Gastroesophageal sphincter (tissue), 4 donors: ENCODE results near the gene MYBPH. TPM values are rescaled to one million over a fixed set of nuclear protein-coding genes. Genes with fewer than 3 reads are reported as not detected.

Experiments
- ATAC-seq: fragments of 150-250 bp; one replicate; pipeline ENCODE4 v1.9.1; 2016; ENCODE audit warnings: mild to moderate bottlenecking, moderate library complexity
- H3K27ac ChIP-seq, 4 donors: fragments of 200-600 bp; sonication (generic) in 3 of 4; 1 replicate in 3 of 4; 2 replicates in 1 of 4; pipeline ENCODE4 v1.5.1; 2016 to 2019
- H3K27me3 ChIP-seq: fragments of 200-600 bp; sonication (generic); one replicate; pipeline ENCODE4 v1.5.1; 2019
- H3K36me3 ChIP-seq, 2 donors: fragments of 200-600 bp; sonication (generic); one replicate each; pipeline ENCODE4 v1.5.1; 2019; ENCODE audit warnings: control low read depth in 1 of 2
- H3K4me1 ChIP-seq, 3 donors: fragments of 200-600 bp; sonication (generic); 1 replicate in 2 of 3; 2 replicates in 1 of 3; pipeline ENCODE4 v1.5.1; 2016 to 2019; ENCODE audit warnings: control low read depth in 2 of 3
- H3K4me3 ChIP-seq, 2 donors: fragments of 200-600 bp; sonication (generic); one replicate each; pipeline ENCODE4 v1.5.1; 2019; ENCODE audit warnings: mild to moderate bottlenecking in 1 of 2, moderate library complexity in 1 of 2
- H3K9me3 ChIP-seq, 3 donors: fragments of 200-600 bp; sonication (generic); one replicate each; pipeline ENCODE4 v1.5.1; 2017 to 2019; ENCODE audit warnings: control low read depth in 2 of 3
- CTCF ChIP-seq, 4 experiments: fragments of 200-600 bp in 2 of 4; fragments of 450-650 bp in 2 of 4; sonication (generic) in 1 of 4; IDR thresholded peaks; one replicate each; pipeline ENCODE4 v1.5.1; 2017 to 2019; ENCODE audit warnings: antibody characterized with exemption in 4 of 4, mild to moderate bottlenecking in 2 of 4, moderate library complexity in 2 of 4
- EP300 ChIP-seq: sonication (generic); formaldehyde crosslinking; IDR thresholded peaks from one replicate; pipeline ENCODE4 v1.6.1; 2017; ENCODE audit warnings: antibody characterized with exemption, mild to moderate bottlenecking
- POLR2A ChIP-seq, 2 donors: fragments of 450-650 bp; IDR thresholded peaks; one replicate each; pipeline ENCODE4 v1.6.1; 2017; ENCODE audit warnings: antibody characterized with exemption in 2 of 2, mild to moderate bottlenecking in 2 of 2, moderate library complexity in 1 of 2
- POLR2AphosphoS5 ChIP-seq: sonication (generic); formaldehyde crosslinking; IDR thresholded peaks from one replicate; pipeline ENCODE4 v1.6.1; 2017; ENCODE audit warnings: antibody characterized with exemption
- WGBS, 2 donors: methylation state at CpG; one replicate each; pipeline ENCODE4 v1.1.5; 2018; ENCODE audit warnings: low coverage in 1 of 2; 5-methylcytosine and 5-hydroxymethylcytosine counted together
- total RNA-seq, 4 donors: library from RNA; depleted of rRNA; stranded (reverse); fragments of >200 nt; gene quantifications; one replicate each; pipeline ENCODE4 v1.1.0, GENCODE V29; 2016

Gene MYBPH
- total RNA-seq, 4 donors from 2014 or later = not detected

- Histone ChIP-seq H3K4me1 (peaks cover 0 to 27% (median 18%) of the 10 kb centered on the region in 3 donors), H3K27me3 (no peaks in the 10 kb centered on the region), H3K4me3 (no peak overlapping the region), H3K36me3 (no peaks in the 10 kb centered on the region), H3K9me3 (no peaks in the 10 kb centered on the region), H3K27ac (peak overlapping the region in 3 of 4 donors; percentile 62 to 71 (median 70))
- 88% methylated on average over 5 of the region's 10 CpGs; no CpG with 5 or more reads in 1 of the 2 donors for WGBS, 2 donors
- TF ChIP-seq CTCF (IDR thresholded peaks at IDR 0.05) = no peak
- no peak for TF ChIP-seq EP300
- TF ChIP-seq POLR2AphosphoS5 = no peak
- TF ChIP-seq POLR2A (IDR thresholded peaks at IDR 0.05) = no peak
- no peak for ATAC-seq
Observed at GRCh38 chr1:203201516-203202205, 26.0 kb upstream of the MYBPH start.

GRCh38 chr1:203200916-203201315, 25.3 kb upstream of the MYBPH start:
- 73 to 100% methylated on average over 1 of the region's 1 CpG for WGBS, 2 donors

GRCh38 chr1:203199816-203200571, 24.4 kb upstream of the MYBPH start:
- TF ChIP-seq EP300 (no peak), POLR2AphosphoS5 (peak; percentile 79)
- Histone ChIP-seq H3K27me3 (no peaks in the 10 kb centered on the region), H3K4me3 (no peak overlapping the region), H3K9me3 (no peaks in the 10 kb centered on the region), H3K4me1 (peaks cover 0 to 27% (median 18%) of the 10 kb centered on the region in 3 donors), H3K27ac (peak overlapping the region in 3 of 4 donors; percentile 62 to 73 (median 70)), H3K36me3 (no peaks in the 10 kb centered on the region)
- peak; percentile 75 for ATAC-seq
- 35 to 47% methylated on average over 6 to 8 of the region's 8 CpGs for WGBS, 2 donors

More at GRCh38 chr1:203200916-203201315, 25.3 kb upstream of the MYBPH start:
- no peaks in the 10 kb centered on the region for H3K9me3 ChIP-seq
- no peak overlapping the region for H3K4me3 ChIP-seq
- H3K4me1 ChIP-seq = peaks cover 0 to 27% (median 18%) of the 10 kb centered on the region in 3 donors
- H3K27me3 ChIP-seq = no peaks in the 10 kb centered on the region
- no peaks in the 10 kb centered on the region for H3K36me3 ChIP-seq
- peak overlapping the region in 3 of 4 donors; percentile 62 to 71 (median 70) for H3K27ac ChIP-seq
- TF ChIP-seq POLR2A (IDR thresholded peaks at IDR 0.05) (no peak), EP300 (no peak), POLR2AphosphoS5 (no peak), CTCF (IDR thresholded peaks at IDR 0.05) (no peak)
- no peak for ATAC-seq

- ATAC-seq = no peak
- Histone ChIP-seq H3K4me1 (peaks cover 0 to 27% (median 18%) of the 10 kb centered on the region in 3 donors), H3K27me3 (no peaks in the 10 kb centered on the region), H3K9me3 (no peaks in the 10 kb centered on the region), H3K36me3 (no peaks in the 10 kb centered on the region), H3K4me3 (no peak overlapping the region), H3K27ac (peak overlapping the region in 3 of 4 donors; percentile 62 to 73 (median 67))
- WGBS, 2 donors = 60 to 80% methylated on average over 1 of the region's 6 CpGs
- TF ChIP-seq EP300 (no peak), CTCF (IDR thresholded peaks at IDR 0.05) (no peak), POLR2A (IDR thresholded peaks at IDR 0.05) (no peak), POLR2AphosphoS5 (no peak)
Observed at GRCh38 chr1:203199481-203199815, 23.8 kb upstream of the MYBPH start.

- Histone ChIP-seq H3K36me3 (no peaks in the 10 kb centered on the region), H3K4me1 (peaks cover 0 to 27% (median 18%) of the 10 kb centered on the region in 3 donors), H3K4me3 (no peak overlapping the region), H3K27ac (peak overlapping the region in 2 of 4 donors; percentile 62 to 67), H3K9me3 (no peaks in the 10 kb centered on the region), H3K27me3 (no peaks in the 10 kb centered on the region)
- TF ChIP-seq POLR2AphosphoS5 = no peak
- no peak for TF ChIP-seq EP300
- no peak for TF ChIP-seq CTCF (IDR thresholded peaks at IDR 0.05)
- no peak for TF ChIP-seq POLR2A (IDR thresholded peaks at IDR 0.05)
- ATAC-seq = no peak
- WGBS, 2 donors = 100% methylated on average over 1 of the region's 3 CpGs
Observed at GRCh38 chr1:203199002-203199401, 23.4 kb upstream of the MYBPH start.
